DMS114 treated with DMSO at 0.1 percent for 48 hours (cell line): ENCODE measurements around the gene GATA5.

ENCODE experiments used
- DNase-seq: peaks from one replicate; lab custom pipeline; 2025; ENCODE audit not compliant: unreplicated experiment; lab: John Stamatoyannopoulos, UW

Gene GATA5

DNA sequence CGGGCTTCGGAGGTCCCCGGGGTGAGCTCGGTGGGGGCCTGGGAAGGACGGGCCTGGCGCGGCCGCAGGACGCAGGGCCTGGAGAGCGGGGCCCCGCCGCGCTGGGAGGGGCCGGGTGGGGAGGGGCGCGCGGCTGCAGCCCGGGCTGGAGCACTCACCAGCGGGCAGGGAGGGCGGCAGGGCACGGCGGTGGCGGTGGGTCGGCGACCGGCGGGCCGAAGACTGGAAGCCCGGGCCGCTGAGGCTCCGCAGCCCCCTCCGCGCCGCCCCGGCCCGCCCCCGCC, at the start of gene GATA5:
GATA5 (minus strand) TSS at position 224 of the 284 bp plus-strand sequence. CDS start 474 bp downstream, outside the sequence.
- DNase-seq: no peak

DNA sequence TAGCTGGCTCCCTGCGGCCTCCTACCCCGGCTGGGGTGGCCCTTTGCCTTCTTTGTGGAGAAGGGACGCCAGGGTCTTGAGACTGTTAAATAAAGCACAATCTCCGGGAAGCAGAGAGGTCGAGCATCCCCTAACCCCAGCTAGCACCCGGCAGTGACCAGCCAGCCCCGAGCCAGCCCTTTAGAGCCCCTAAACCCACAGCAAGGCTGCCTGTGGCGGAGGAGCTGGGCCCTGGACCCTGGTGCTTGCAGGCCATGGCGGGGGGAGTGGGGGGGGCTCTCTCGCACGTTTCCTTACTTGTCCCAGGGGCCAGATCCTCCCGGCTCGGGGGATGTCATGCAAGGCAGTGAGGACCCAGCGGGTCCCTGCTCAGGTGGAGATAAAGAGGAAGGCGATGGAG, 49.2 kb upstream of the GATA5 start:
- DNase-seq: no peak

GRCh38 chr20:62524505-62524911, 48.7 kb upstream of the GATA5 start:
- no peak for DNase-seq

- no peak for DNase-seq
Observed at GRCh38 chr20:62523473-62524203, 47.8 kb upstream of the GATA5 start.

GRCh38 chr20:62522748-62523396, 47.1 kb upstream of the GATA5 start:
- DNase-seq: no peak

GRCh38 chr20:62519826-62520225, 44.0 kb upstream of the GATA5 start:
- DNase-seq: no peak

- DNase-seq: no peak
Observed at GRCh38 chr20:62518911-62519310, 43.1 kb upstream of the GATA5 start.

GRCh38 chr20:62517901-62518610, 42.3 kb upstream of the GATA5 start:
- DNase-seq: no peak

- no peak for DNase-seq
Observed at GRCh38 chr20:62517168-62517567, 41.4 kb upstream of the GATA5 start.

DNA sequence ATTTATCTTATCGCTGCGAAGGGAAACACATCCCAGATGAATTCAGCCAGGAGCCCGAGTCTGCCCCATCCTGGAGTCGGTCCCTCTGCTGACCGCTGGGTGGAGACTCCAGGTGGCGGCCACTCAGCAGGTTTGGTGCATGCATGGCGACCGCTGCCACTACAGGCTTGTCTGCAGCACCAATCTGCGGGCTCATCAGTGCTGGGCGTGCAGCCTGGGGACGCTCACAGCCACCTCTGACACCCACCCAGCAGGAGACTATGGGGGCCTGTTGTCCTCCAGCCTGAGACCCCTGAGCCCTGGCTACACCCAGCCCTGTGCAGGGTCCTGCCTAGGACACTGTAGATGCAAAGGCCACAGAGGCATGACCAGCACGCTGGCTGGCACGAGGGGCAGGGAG, 40.5 kb upstream of the GATA5 start:
- DNase-seq: no peak

DNA sequence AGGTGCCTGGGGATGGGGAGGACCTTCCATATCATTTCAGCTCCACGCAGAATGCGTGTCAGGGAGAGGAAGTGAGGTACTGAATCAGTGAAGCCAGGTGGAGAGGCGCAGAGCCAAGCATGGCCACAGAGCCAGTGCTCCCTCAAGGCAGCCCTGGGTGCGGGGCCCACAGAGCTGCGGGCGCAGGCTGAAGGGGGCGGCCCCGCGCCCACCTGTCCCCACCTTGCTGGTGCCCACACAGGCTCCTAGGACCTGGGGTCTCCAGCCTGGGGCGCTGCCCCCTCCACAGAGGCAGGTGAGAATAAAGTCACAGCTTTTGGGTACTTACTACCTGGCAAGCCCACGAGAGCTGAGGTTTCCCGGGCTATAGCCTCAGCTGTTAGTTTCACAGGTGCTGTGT, 40.0 kb upstream of the GATA5 start:
- DNase-seq: no peak

DNA sequence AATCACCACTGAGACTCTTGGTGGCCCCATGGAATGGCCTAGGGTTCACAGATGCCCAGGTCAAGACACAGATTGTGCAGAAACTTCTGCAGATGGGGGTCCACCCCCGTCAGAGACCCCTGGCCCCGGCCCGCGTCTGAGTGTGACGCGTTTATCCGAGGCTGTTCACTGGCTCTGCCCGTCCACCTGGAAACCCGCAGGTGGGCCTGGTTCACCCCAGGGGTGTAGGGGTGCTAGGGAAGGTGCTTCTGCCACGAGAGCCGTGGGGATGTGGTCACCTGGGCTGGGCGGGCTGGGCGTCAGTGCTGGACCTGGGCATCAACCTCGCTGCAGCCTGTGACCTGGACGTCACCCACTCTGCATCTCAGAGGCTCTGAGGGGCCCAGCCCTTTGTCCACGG, 39.5 kb upstream of the GATA5 start:
- no peak for DNase-seq

- no peak for DNase-seq
Observed at GRCh38 chr20:62513991-62514390, 38.2 kb upstream of the GATA5 start.

- no peak for DNase-seq
Observed at GRCh38 chr20:62511915-62512610, 36.3 kb upstream of the GATA5 start.

DNA sequence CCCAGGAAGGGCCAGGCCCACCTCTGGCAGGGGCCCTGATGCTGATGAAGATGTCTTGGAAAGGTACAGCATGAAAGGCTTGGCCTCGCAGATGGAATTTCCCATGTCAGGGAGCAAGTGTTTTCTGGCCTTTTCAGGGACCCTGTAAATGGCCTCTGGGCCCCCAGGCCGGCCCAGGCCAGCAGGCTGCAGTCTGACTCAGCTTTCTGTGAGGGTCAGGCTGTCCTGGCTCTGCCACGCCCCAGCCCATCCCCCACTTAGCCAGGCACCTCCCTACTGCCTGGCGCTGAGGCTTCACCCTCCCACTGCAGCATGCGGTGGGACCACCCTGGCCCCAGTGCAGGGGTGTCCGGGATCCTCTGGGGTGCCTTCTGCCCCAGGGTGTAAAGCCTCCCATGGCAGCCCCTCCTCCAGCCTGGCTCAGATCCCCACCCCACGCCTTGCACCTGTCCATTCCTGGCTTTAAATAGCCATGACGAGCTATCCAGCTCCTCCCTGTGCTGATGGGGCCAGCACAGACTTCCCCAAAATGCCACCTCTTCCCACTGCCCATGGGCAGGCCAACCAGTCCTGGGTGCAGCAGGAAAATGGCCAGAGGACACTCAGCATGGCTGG, 35.6 kb upstream of the GATA5 start:
- DNase-seq: no peak

- no peak for DNase-seq
Observed at GRCh38 chr20:62508641-62509051, 32.9 kb upstream of the GATA5 start.

DNA sequence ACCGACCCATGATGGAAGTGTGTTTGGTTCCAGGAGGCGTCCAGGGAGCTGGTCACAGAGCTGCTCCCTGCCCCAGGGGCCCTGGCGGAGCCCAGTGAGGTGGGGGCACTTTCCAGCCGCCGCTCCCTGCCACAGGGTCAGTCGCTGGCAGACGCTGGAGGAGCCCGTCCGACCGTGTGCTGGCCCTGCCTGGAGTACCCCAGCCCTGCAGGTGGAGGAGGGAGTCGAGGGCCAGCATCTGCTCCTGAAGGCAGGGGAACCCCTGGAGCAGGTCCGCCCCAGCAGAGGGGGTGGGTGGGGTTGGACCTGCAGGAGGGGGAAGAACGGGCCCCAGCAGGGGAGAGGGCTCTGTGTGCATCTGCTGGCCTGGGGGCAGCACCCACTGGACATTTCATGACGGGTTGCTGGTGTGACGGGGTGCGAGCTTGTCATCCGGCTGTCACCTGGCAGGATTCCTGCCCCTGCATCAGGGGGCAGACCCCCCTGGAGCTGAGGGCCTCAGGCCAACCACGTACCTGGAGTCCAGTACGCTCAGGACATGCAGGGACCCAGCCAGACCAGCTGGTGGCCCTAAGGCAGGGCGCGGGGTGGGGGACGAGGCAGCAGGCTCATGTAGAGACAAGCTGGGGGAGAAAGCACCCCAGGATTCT, 32.3 kb upstream of the GATA5 start:
- DNase-seq: no peak

GRCh38 chr20:62507323-62507722, 31.5 kb upstream of the GATA5 start:
- DNase-seq: no peak

- no peak for DNase-seq
Observed at GRCh38 chr20:62506791-62507190, 31.0 kb upstream of the GATA5 start.

DNA sequence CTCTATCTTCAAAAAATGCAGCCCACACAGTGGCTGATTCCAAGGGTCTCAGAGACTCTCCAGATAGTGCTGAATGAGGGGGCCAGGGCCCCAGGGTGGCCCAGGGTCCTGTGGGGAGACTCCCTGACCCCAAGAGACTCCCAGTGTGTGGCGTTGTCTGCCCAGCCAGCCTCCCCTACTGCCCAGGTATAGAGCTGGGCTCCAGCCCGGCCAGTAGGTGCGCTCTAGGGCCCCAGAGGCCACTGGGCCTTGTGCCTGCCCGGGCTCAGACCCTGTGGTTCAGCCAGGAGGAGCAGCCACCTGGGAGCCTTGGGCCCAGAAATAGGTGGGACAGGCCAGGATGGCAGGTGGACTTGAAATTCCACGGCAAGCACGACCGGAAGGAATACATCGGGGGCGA, 30.3 kb upstream of the GATA5 start:
- no peak for DNase-seq
